Liver (tissue), 3 donors: Measurements from ENCODE around the gene STK32C.

ENCODE experiments used
- EGR1 ChIP-seq, 2 donors: IDR thresholded peaks; 2 replicates each; pipeline ENCODE4 v1.6.1; 2016 to 2018; ENCODE audit warnings: antibody characterized with exemption in 2 of 2, low read depth in 2 of 2
- FOXA1 ChIP-seq: IDR thresholded peaks from 2 replicates; pipeline ENCODE4 v1.6.1; 2016; ENCODE audit warnings: antibody characterized with exemption
- FOXA2 ChIP-seq: IDR thresholded peaks from 2 replicates; pipeline ENCODE4 v1.6.1; 2016; ENCODE audit warnings: antibody characterized with exemption
- GABPA ChIP-seq, 2 donors: IDR thresholded peaks in 1 of 2; conservative IDR thresholded peaks in 1 of 2; 2 replicates each; pipeline ENCODE4 v1.6.1; 2016; ENCODE audit warnings: antibody characterized with exemption in 2 of 2, mild to moderate bottlenecking in 1 of 2, moderate library complexity in 1 of 2
- HNF4G ChIP-seq: IDR thresholded peaks from 2 replicates; pipeline ENCODE4 v1.6.1; 2016; ENCODE audit warnings: antibody characterized with exemption
- JUND ChIP-seq, 2 donors: IDR thresholded peaks; 2 replicates each; pipeline ENCODE4 v1.6.1; 2016; ENCODE audit warnings: antibody characterized with exemption in 2 of 2
- RAD21 ChIP-seq, 2 donors: IDR thresholded peaks; 2 replicates each; pipeline ENCODE4 v1.6.1; 2016; ENCODE audit warnings: antibody characterized with exemption in 2 of 2, mild to moderate bottlenecking in 2 of 2
- RXRA ChIP-seq, 2 donors: IDR thresholded peaks; 2 replicates each; pipeline ENCODE4 v1.6.1; 2017 to 2018; ENCODE audit warnings: antibody characterized with exemption in 2 of 2, mild to moderate bottlenecking in 1 of 2
- TAF1 ChIP-seq: conservative IDR thresholded peaks from 2 replicates; pipeline ENCODE4 v1.6.1; 2016; ENCODE audit warnings: antibody characterized with exemption, mild to moderate bottlenecking
- TF ChIP-seq, protein P1 (sequence below): fragments of 150-350 bp; IDR thresholded peaks from 2 replicates; pipeline ENCODE4 v1.5.1; 2017; ENCODE audit warnings: improper control_type of control experiment, low read depth, low read length; ENCODE audit not compliant: missing input control
- TF ChIP-seq, protein P2 (sequence below): IDR thresholded peaks from 2 replicates; pipeline ENCODE4 v1.6.1; 2016; ENCODE audit warnings: antibody characterized with exemption, mild to moderate bottlenecking
- TF ChIP-seq, protein P3 (sequence below): IDR thresholded peaks from 2 replicates; pipeline ENCODE4 v1.6.1; 2016; ENCODE audit warnings: antibody characterized with exemption
- donor health status: healthy.
- donor health status: healthy.

DNA sequence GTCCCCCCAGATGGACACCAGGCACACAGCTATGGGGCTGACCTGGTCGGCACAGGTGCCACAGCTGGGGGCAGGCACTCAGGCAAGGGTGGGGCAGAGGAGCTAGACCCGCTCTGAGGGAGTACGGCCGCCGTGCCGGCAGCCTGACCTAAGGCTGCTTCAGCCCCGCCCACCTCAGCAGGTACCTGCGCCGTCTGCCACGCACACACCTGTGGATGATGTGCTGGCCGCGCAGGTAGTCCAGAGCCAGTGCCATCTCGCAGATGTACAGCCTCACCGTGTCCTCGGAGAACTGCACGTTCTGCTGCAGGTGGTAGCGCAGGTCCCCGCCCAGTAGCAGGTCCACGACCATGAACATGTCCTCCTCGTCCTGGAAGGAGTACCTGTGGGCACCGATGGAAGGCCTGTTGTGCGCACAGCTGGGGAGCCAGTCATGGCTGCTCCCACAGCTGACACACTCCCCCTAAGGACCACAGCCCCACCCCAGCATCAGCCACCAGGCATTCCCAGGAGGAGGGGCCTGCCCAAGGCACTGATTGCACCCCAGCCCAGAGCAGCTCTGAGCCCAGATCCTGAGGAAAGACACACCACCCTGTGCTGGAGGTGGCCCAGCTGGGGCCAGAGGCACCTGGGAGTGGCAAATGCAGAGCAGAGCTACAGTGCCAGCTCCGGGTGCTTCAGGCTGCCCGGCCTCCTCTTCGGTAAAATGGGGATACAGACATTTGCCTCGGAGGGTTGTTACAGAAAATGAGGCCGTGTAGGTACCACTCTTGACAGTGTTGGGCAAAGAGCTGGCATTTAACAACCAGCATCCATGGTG lies 81.0 kb downstream of the STK32C start:
- TF ChIP-seq FOXA1 (no peak), TAF1 (no peak), RAD21 (IDR thresholded peaks at IDR 0.05) (no peak), EGR1 (IDR thresholded peaks at IDR 0.05; ENCODE audit: low read depth in 2 of 2) (no peak), FOXA2 (no peak), RXRA (IDR thresholded peaks at IDR 0.05) (no peak), GABPA (IDR thresholded peaks at IDR 0.05 in 1 of 2, conservative IDR thresholded peaks at IDR 0.05 in 1 of 2) (no peak), JUND (IDR thresholded peaks at IDR 0.05) (no peak), HNF4G (no peak)
- TF ChIP-seq, protein P1, sequence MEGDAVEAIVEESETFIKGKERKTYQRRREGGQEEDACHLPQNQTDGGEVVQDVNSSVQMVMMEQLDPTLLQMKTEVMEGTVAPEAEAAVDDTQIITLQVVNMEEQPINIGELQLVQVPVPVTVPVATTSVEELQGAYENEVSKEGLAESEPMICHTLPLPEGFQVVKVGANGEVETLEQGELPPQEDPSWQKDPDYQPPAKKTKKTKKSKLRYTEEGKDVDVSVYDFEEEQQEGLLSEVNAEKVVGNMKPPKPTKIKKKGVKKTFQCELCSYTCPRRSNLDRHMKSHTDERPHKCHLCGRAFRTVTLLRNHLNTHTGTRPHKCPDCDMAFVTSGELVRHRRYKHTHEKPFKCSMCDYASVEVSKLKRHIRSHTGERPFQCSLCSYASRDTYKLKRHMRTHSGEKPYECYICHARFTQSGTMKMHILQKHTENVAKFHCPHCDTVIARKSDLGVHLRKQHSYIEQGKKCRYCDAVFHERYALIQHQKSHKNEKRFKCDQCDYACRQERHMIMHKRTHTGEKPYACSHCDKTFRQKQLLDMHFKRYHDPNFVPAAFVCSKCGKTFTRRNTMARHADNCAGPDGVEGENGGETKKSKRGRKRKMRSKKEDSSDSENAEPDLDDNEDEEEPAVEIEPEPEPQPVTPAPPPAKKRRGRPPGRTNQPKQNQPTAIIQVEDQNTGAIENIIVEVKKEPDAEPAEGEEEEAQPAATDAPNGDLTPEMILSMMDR: no peak
- TF ChIP-seq, protein P2, sequence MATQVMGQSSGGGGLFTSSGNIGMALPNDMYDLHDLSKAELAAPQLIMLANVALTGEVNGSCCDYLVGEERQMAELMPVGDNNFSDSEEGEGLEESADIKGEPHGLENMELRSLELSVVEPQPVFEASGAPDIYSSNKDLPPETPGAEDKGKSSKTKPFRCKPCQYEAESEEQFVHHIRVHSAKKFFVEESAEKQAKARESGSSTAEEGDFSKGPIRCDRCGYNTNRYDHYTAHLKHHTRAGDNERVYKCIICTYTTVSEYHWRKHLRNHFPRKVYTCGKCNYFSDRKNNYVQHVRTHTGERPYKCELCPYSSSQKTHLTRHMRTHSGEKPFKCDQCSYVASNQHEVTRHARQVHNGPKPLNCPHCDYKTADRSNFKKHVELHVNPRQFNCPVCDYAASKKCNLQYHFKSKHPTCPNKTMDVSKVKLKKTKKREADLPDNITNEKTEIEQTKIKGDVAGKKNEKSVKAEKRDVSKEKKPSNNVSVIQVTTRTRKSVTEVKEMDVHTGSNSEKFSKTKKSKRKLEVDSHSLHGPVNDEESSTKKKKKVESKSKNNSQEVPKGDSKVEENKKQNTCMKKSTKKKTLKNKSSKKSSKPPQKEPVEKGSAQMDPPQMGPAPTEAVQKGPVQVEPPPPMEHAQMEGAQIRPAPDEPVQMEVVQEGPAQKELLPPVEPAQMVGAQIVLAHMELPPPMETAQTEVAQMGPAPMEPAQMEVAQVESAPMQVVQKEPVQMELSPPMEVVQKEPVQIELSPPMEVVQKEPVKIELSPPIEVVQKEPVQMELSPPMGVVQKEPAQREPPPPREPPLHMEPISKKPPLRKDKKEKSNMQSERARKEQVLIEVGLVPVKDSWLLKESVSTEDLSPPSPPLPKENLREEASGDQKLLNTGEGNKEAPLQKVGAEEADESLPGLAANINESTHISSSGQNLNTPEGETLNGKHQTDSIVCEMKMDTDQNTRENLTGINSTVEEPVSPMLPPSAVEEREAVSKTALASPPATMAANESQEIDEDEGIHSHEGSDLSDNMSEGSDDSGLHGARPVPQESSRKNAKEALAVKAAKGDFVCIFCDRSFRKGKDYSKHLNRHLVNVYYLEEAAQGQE: no peak
- TF ChIP-seq, protein P3, sequence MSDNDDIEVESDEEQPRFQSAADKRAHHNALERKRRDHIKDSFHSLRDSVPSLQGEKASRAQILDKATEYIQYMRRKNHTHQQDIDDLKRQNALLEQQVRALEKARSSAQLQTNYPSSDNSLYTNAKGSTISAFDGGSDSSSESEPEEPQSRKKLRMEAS: no peak
